Stimulated activated CD8-positive, alpha-beta memory T cell treated with anti-CD3 and anti-CD28 coated beads, Interleukin-4, amount 100 ng/mL, for 24 hours (primary cell): Measurements from ENCODE around the gene SMARCD3.

Source experiments
- DNase-seq: peaks from one replicate; pipeline ENCODE4 v3.0.0-alpha.2; 2020; ENCODE audit warnings: low read depth

SMARCD3 gene

DNA sequence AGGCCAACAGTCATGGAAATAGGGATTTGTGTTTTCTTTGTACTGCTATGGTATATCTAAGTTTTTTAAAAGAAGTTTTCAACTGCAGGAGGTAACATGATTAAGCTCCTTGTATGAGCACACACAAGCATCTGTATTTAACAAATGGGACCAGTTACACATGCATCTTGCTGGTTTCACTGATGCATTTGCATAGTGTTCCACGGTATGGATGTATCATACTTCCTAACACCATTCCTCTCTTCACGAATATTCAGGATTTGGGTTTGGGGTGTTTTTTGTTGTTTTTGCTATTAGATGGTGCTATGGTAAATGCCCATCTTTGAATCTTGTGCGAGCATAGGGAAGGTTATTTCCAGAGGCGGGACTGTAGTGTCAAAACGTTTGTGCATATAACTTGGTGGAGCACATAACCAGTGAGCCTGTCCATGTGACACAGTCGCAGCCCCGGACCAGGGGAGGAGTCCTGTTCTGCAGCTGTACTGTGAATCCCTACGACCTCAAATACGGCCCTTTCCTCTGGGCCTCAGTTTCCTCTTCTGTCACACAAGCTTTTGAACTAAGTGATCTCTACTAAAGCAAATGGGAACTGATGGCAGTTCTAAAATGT lies 40.1 kb downstream of the SMARCD3 start:
- no peak for DNase-seq

DNA sequence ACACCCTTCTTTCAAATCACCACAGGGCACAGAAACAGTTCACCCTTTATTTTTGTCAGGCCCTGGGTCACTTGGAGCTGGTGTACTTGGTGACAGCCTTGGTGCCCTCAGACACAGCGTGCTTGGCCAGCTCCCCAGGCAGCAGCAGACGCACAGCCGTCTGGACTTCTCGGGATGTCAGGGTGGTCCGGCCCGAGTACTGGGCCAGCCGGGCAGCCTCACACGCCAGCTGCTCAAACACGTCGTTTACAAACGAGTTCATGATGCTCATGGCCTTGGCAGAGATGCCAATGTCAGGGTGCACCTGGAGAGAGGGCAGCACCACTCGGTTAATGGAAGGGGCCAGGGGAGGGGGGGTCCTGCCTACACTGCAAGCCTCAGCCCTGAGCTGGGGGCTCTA lies 40.7 kb downstream of the SMARCD3 start:
- DNase-seq, result no peak

DNA sequence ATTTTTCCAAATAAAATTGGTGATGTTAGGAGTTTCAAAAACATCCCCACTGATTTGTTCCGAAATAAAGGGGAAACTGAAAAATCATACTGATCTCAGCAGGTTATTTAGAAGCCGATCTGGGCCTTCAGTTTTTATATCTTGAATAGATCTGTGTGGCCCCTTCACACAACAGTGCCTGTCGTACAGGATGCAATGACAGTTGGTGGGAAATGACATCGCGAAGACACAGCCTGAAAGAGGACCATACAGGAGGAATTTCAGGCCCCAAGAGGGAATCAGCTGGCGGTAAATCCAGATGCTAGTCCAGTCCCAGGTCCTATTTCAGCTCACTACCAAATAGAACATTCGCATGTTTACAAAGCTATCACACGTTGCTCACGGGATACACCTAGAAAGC lies 41.2 kb downstream of the SMARCD3 start:
- no peak for DNase-seq

DNA sequence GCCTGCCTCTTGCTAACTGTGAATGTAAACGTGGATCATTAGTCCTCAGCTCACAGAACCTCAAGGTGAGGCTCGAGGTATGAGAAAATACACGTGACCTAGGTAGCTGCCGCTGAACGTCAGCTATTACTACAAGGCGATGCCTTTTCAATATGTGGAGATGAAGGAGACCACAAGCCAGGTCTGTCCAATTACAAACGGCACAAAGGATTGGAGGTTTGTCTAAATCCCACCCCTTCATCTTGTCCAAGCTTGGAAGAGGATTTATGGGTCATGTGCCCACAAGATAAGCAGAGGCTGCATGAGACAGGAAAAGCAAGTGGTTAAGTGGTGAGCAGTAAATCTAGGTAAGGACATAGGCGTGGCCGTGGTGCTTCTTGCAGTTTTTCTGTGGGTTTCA lies 41.6 kb downstream of the SMARCD3 start:
- no peak for DNase-seq

DNA sequence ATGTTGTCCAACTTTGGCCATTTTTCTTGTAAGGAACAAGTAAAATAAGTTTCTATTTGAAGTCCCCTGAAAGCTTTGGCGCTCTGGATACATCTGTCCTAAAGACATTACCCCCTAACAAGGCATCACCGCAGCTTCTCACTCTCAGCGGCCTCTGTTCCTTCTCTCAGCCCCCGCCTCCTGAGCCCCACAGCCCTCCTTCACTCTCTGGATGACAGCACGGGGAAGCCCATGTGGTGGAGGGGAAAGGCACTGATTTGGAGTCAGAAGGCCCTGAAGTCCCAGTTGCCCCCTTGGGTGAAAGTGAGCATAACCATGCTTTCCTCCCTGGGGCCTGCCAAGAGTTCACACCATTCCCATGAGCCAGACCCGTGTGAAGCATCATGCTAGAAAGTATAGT lies 42.8 kb downstream of the SMARCD3 start:
- DNase-seq, result no peak

DNA sequence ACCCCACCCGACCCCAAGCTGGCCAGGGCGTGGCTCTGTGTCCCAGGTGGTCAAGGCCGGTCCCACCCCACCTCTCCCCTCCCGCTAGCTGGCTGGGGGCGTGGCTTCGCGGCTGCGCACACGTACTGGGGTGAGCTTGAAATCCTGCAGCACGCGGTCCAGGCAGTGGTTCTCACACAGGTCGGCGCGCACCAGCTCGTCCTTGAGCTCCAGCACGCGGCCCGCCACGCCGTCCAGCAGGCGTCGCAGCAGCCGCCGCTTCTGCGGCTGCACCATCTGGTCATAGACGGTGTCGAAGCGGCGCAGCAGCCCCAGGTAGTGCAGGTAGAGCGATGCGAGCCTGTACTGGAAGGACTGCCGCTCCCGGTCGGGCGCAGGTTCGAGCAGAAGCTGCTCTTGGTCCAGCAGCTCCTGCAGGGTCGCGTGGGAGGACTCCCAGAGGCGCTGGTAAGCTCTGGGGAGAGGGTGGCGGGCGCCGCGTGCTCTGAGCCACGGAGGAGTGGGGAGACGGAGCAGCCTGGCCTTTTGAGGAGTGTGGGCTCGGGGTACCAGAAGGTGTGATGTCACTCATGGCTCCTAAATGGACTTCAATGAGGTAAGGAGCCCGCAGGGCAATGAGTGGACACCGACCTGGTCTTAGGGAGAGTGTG lies 44.0 kb downstream of the SMARCD3 start:
- no peak for DNase-seq

DNA sequence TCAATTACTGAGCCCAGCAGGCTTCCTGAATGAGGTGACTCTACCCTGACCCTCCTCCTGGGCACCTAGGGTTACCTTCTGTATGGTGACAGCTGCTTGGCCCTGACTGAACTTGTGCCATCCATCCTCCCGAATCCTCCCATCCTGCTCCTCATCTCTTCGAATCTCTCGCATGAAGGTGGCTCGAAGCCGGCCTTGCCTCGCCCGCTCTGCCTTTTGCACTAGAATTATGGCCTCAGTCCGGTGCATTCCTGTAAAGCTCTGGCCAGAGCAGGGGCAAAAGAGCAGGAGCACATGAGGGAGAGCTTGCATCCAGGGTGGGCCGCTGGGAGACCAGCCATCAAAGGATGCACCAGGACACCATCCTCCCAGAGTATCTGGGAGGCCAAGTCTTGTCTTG lies 45.7 kb downstream of the SMARCD3 start:
- DNase-seq, result no peak

DNA sequence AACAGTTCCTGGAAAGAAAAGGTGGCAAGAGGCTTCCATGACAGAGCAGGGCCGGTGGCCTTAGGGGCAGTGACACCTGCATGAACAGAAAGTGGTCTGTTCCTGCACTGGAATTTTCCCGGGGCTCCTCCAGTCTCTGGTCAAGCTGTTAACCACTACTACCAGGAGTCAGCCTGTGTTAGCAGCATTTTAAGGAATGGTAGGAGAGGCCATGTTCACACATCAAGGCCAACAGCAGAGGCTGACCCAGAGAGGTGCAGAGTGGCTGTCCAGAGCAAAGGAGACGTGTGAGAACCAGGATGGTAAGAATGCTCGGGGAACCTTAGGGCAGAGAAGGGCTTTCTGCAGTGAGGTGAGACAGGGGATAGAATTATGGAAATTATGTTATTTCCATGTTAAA lies 46.7 kb downstream of the SMARCD3 start:
- no peak for DNase-seq

DNA sequence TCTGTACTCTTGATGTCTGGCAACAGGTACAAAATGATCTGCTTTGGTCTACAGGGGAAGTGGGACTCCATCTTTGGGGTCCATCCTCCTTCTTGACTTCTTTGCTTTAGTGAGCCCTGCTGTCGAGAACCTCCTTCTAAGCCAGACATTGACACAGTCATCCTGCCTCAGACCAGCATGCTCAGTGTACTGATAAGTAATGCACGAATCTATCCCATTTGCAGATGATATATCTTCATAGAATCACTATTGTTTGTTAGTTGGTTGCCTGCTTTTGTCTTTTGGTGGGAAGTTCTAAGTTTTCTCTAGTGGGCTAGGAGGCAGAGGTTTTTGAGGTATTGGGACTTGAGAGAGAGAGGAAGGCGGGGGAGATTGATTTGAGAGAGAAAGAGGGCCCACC lies 47.1 kb downstream of the SMARCD3 start:
- no peak for DNase-seq

DNA sequence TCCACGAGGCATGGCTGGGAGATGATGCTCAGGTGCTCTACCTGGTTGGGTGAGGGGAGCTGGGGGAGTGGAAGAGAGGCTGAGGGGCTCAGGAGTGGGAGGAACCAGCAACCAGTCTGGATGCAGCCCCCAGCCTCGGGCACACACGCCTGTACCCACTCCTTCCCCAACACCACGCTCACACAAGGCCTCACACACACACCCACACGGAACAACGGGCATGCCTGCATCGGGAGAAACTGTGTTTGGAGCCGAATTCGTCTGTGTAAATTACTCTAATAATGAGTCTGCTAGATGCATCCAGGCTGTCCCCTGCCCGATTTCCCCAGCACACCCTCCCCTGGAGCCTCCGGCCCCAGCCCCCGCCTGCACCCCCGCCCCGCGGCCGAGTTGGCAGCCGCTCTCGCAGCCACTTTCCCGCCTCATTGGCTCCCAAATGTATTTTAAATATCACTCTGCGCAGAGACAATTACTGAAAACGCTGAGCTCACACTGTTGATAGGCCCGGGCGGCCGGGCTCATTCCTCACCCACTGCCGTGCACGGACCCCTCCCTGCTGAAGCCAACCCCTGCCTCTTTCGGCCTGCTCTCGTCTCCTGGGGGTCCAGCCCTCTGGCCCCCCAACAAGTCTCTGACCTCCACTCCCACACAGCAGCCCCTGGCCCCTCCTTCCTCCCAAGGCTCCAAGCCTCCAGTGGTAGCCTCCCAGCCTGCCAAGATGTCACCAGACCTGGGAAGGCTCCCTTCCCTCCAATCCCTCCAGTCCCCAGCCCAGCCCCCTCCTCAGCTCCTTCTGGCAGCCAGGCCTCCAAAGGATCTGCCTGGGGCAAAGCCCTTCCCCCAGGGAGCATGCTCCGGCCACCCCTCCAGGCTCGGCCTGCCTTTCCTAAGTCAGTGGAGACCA lies 49.3 kb downstream of the SMARCD3 start:
- DNase-seq, result no peak

DNA sequence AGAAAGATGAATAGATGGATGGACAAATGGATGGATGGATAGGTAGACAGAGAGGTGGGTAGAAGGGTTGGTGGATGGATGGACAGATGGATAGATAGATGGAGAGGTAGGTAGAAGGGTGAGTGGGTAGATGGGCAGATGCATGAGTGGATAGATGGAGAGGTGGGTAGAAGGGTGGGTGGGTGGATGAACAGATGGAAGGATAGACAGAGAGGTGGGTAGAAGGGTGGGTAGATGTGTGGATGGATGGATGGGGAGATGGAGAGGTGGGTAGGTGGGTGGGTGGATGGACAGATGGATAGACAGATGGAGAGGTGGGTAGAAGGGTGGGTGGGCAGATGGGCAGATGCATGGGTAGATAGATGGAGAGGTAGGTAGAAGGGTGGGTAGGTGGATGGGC lies 50.6 kb downstream of the SMARCD3 start:
- DNase-seq, result no peak

DNA sequence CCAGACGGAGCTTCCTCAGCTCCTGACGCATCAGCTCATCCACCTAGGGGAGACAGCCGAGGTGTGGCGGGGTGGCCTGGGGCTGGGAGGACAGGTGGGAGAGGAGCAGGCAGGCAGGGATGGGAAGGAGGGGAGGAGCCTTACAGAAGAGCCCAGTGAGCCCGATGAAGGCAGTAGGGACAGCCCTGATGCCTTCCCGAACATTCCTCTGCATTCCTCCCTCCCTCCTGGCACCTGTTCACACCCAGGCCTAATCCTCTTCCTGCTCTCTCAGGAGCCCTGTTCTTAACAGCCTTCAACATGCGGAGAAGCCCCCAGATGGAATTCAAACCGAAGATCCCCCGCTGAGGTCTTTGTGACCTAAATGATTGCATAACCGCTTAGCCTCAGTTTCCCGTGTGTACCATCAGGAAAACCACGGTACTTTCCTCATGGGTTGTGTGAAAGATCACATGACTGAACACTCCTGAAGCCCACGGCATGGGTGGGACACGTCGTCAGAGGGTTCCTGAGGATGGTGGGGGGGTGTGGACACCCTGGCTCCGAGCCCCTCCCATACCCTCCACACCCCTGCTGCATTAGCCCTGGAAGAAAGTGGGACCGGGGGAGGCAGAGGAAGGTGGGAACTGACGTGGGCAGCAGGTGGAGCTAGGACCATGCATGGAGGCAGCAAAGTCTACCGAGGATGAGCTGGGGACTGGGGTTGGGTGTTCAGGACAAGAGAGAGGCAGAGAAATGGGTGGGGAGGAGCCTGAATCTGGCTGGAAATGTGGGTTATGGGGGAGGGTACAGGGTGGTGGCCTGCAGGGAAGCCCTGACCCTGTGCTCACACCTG lies 52.7 kb downstream of the SMARCD3 start:
- no peak for DNase-seq

DNA sequence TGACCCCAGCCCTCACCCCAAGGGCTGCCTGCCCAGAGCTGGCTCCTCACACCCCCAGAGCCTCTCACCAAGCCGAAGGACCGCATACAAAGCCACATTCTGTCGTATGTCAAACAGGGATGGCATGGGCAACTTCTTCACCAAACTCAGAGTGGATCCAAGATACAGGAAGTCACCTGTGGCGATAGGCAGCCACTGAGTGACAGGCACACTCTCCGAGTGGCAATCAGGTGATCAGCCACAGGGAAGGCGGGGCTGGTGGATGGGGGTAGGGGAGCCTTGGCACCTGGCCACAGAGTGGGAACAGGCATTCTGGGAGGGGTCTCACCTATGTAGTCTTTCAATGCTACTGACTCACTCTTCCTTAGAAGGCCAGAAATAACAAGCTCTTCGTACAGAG lies 54.3 kb downstream of the SMARCD3 start:
- no peak for DNase-seq

DNA sequence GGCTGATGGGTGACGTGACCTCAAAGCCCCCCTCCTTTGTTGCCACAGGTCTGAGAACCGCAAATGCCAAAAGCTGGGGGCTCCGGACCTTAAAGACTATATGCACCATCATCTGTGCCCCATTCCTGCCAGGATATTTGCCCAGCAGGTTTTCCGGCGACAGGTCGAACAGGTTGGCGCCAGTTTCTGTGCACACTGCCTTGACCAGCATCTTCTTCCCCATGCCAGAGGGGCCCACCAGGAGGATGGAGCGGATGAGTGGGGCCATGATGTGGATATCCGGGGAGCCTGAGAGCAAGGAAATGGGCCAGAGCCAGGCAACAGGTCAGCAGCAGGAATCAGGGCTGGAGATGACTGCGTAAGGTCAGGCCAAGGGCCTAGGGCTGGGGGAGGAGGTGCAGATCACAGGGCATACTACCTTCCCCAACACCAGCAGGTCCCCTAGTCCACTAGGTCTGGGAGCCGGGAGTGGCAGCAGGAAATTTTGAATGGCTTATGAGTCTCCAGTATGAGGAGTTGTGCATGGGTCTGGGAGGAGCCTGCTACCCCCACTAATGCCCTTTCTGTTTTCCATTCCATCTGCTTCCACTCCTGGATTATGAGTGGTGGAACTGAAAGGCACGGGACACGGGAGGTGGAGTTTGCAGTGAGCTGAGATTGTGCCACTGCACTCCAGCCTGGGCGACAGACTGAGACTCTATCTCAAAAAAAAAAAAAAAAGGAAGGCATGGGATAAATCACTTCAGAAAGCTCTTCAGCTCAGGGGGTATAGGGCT lies 55.1 kb downstream of the SMARCD3 start:
- no peak for DNase-seq

DNA sequence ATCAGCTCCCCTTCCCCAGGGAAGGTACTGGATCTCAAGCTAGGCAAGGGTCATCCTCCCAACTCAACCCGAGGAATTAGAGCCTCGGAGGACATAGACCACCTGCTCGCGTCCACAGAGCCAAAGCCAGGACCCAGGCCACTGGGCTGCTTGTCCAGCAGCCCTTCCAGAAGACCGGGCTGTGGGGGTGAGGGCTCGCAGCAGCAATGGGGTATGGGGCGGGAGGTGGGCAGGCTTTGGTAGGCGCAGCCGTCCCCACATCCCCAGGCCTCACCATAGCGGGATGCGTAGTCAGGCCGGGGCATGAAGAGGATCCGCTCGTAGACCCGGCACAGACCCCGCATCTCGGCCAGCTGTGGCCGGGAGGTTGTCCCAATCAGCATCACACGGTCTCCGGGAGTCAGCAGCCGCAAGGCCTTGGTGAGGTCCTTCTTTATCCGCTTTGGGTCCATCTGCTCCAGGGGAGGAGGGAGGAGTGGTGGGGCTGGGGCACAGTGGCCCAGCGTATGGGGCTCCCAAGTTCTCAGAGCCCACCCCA lies 56.4 kb downstream of the SMARCD3 start:
- no peak for DNase-seq

DNA sequence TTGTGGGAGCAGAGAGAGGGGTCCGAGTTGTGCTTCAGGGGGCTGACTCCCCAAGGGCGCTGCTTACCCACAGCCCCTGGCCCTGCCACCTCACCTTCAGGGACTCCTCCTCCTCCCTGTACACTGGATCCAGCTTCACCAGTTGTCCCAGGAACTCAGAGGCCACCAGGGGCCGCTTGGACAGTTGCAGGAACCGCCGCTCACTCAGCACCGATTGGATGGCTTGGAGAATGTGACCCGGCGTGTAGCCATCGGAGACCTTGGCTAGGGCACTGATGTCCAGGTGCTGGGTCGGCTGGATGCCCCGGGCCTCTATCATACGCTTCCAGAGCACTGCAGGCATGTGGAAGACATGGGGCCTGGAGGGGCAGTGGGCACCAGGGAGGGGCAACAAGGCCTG lies 57.0 kb downstream of the SMARCD3 start:
- no peak for DNase-seq

DNA sequence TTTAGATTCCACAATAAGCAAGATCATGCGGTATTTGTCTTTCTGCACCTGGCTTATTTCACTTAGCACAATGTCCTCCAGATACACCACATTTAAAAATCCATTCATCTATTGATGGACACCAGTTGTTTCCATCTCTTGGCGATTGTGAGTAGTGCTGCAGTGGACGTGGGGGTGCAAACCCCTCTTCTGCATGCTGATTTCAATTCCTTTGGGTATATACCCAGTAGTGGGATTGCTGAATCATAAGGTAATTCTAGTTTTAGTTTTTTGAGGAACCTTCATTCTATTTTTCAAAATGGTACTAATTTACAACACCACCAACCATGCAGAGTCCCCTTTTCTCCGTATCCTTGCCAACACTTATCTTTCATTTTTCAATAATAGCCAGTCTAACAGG lies 59.5 kb downstream of the SMARCD3 start:
- DNase-seq, result no peak
